ENCODE data around the gene KCTD15. TPM values are rescaled to one million over a fixed set of nuclear protein-coding genes. Genes with fewer than 3 reads are reported as not detected.

The KCTD15 gene
- total RNA-seq, 1 experiment from 2014 or later: 59.9 TPM

DNA sequence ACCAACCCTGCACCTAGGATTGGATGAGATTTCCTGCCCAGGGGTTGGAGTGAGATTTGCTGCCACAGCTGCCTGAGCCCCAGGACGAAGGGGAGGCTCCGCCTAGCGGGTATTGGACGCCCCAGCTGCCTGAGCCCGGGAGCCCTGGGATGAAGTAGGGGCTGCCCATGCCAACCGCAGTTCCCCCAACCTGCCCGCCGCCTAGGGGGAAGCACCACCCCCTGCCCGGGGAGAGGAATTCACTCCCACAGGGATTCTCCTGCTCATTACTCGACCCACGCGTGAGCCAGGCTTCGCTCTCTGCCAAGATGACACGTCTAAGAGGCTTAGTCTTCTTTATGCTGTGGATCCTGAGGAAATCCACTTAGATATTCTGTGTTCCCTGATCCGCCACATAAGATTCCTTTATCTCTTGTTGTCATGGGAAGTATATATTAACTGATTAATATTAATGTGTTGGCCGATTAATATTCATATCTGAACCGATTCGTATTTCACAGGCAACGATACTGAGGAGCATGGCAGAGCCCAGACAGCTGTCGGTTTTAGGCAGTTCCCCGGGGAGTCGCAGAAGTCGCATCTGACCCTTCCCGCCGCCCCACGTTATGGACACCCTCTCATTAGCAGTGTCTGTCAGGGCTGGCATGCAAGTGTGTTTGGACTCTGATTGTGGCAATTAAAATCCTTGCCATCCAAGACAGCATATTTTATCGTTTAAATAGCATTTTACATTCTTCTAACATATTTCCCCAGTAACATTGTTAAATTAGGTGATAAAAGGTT, 44.5 kb upstream of the KCTD15 start:
- Mint-ChIP-seq H3K4me3 (no peak overlapping the region), H3K27me3 (ENCODE audit: low read depth) (peaks cover 4% of the 10 kb centered on the region; the same call in 1 of the 2 replicates), H3K9me3 (no peaks in the 10 kb centered on the region), H3K36me3 (ENCODE audit: insufficient read depth in 1 of 3, low read depth in 3 of 3) (no peaks in the 10 kb centered on the region; a peak in 1 of 7 replicates), H3K4me1 (peaks cover 0 to 3% of the 10 kb centered on the region in 2 experiments; a peak in 1 of 4 replicates), H3K27ac (no peak overlapping the region)
- Histone ChIP-seq H3T11ph (ENCODE audit: low read length) (no peak overlapping the region), H3K4ac (ENCODE audit: low read depth, low read length) (no peak overlapping the region), H3K9ac (ENCODE audit: extremely low read depth, insufficient read length, low read length) (no peak overlapping the region), H2BK5ac (ENCODE audit: insufficient read length, low read length) (no peak overlapping the region), H4K8ac (replicated peaks; ENCODE audit: insufficient read length, low read depth, low read length) (no peak overlapping the region), H2BK120ac (ENCODE audit: low read depth, low read length, poor library complexity, severe bottlenecking) (no peak overlapping the region), H2BK15ac (ENCODE audit: low read depth, low read length) (no peak overlapping the region), H3K23ac (ENCODE audit: insufficient read length, low read depth, low read length) (no peak overlapping the region), H3K4me2 (ENCODE audit: insufficient read depth, insufficient read length, low read length) (no peak overlapping the region), H4K5ac (ENCODE audit: insufficient read length, low read depth, low read length) (no peak overlapping the region), H4K91ac (ENCODE audit: insufficient read length, low read depth, low read length) (no peak overlapping the region), H3K9me3 (ENCODE audit: control insufficient read depth, low read depth, low read length) (no peaks in the 10 kb centered on the region), H3K14ac (ENCODE audit: insufficient read depth, low read length) (no peak overlapping the region), H3K18ac (ENCODE audit: insufficient read length, low read depth, low read length) (no peak overlapping the region), H3K4me1 (ENCODE audit: insufficient read depth, low read length) (no peaks in the 10 kb centered on the region), H3K79me2 (ENCODE audit: insufficient read depth, low read length) (no peaks in the 10 kb centered on the region), H2BK20ac (ENCODE audit: low read depth, low read length, poor library complexity, severe bottlenecking) (no peak overlapping the region), H3K56ac (ENCODE audit: insufficient read length, low read depth, low read length) (no peak overlapping the region), H2AFZ (ENCODE audit: low read length) (no peak overlapping the region), H3K79me1 (ENCODE audit: insufficient read depth, low read depth, low read length, poor library complexity, severe bottlenecking) (no peaks in the 10 kb centered on the region), H2BK12ac (ENCODE audit: insufficient read length, low read depth, low read length) (no peak overlapping the region), H3K27me3 (ENCODE audit: insufficient read depth, low read length) (no peaks in the 10 kb centered on the region), H3K23me2 (ENCODE audit: insufficient read length, low read depth, low read length, poor library complexity, severe bottlenecking) (no peaks in the 10 kb centered on the region), H3K27ac (ENCODE audit: insufficient read length, low read depth, low read length) (no peak overlapping the region), H2AK5ac (ENCODE audit: insufficient read length, low read length) (no peak overlapping the region), H4K20me1 (ENCODE audit: control insufficient read depth, insufficient read depth, insufficient read length) (no peaks in the 10 kb centered on the region)
- no peak for DNase-seq
- WGBS (ENCODE audit: extremely low coverage, insufficient read length, low lambda C conversion rate): no CpG with 5 or more reads among the region's 27 CpGs
- TF ChIP-seq, protein P1, sequence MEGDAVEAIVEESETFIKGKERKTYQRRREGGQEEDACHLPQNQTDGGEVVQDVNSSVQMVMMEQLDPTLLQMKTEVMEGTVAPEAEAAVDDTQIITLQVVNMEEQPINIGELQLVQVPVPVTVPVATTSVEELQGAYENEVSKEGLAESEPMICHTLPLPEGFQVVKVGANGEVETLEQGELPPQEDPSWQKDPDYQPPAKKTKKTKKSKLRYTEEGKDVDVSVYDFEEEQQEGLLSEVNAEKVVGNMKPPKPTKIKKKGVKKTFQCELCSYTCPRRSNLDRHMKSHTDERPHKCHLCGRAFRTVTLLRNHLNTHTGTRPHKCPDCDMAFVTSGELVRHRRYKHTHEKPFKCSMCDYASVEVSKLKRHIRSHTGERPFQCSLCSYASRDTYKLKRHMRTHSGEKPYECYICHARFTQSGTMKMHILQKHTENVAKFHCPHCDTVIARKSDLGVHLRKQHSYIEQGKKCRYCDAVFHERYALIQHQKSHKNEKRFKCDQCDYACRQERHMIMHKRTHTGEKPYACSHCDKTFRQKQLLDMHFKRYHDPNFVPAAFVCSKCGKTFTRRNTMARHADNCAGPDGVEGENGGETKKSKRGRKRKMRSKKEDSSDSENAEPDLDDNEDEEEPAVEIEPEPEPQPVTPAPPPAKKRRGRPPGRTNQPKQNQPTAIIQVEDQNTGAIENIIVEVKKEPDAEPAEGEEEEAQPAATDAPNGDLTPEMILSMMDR (conservative IDR thresholded peaks at IDR 0.05): no peak

Data from H9 (cell line).